Measurements from ENCODE around the gene CDH2. TPM values are rescaled to one million over a fixed set of nuclear protein-coding genes. Genes with fewer than 3 reads are reported as not detected.

CDH2 gene
- total and polyA plus RNA-seq, 2 experiments from 2014 or later, result 14.7 to 36.9 TPM

GRCh38 chr18:28003451-28003850 lies 173.5 kb downstream of the CDH2 start:
- no peak for DNase-seq (ENCODE audit: low spot score)
- TF ChIP-seq REST (IDR thresholded peaks at IDR 0.05; ENCODE audit: unreplicated experiment) (no peak), POLR2AphosphoS5 (IDR thresholded peaks at IDR 0.05; ENCODE audit: low read depth) (no peak), ZNF331 (CRISPR knock-in tag; IDR thresholded peaks at IDR 0.05; ENCODE audit: low read depth) (no peak), ZNF114 (CRISPR knock-in tag; IDR thresholded peaks at IDR 0.05) (no peak), JUNB (IDR thresholded peaks at IDR 0.05; ENCODE audit: unreplicated experiment) (no peak), NANOG (IDR thresholded peaks at IDR 0.05; ENCODE audit: borderline replicate concordance) (no peak), CREB1 (CRISPR knock-in tag; IDR thresholded peaks at IDR 0.05; ENCODE audit: low read depth) (no peak), EZH2 (IDR thresholded peaks at IDR 0.05; ENCODE audit: low read depth, unreplicated experiment) (no peak), STAT1 (IDR thresholded peaks at IDR 0.05; ENCODE audit: unreplicated experiment) (no peak), EZH2phosphoT487 (IDR thresholded peaks at IDR 0.05; ENCODE audit: unreplicated experiment) (no peak)
- TF ChIP-seq, protein P1, sequence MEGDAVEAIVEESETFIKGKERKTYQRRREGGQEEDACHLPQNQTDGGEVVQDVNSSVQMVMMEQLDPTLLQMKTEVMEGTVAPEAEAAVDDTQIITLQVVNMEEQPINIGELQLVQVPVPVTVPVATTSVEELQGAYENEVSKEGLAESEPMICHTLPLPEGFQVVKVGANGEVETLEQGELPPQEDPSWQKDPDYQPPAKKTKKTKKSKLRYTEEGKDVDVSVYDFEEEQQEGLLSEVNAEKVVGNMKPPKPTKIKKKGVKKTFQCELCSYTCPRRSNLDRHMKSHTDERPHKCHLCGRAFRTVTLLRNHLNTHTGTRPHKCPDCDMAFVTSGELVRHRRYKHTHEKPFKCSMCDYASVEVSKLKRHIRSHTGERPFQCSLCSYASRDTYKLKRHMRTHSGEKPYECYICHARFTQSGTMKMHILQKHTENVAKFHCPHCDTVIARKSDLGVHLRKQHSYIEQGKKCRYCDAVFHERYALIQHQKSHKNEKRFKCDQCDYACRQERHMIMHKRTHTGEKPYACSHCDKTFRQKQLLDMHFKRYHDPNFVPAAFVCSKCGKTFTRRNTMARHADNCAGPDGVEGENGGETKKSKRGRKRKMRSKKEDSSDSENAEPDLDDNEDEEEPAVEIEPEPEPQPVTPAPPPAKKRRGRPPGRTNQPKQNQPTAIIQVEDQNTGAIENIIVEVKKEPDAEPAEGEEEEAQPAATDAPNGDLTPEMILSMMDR (conservative IDR thresholded peaks at IDR 0.05; ENCODE audit: low read depth in 2 of 2), result no peak
- TF ChIP-seq, protein P2, sequence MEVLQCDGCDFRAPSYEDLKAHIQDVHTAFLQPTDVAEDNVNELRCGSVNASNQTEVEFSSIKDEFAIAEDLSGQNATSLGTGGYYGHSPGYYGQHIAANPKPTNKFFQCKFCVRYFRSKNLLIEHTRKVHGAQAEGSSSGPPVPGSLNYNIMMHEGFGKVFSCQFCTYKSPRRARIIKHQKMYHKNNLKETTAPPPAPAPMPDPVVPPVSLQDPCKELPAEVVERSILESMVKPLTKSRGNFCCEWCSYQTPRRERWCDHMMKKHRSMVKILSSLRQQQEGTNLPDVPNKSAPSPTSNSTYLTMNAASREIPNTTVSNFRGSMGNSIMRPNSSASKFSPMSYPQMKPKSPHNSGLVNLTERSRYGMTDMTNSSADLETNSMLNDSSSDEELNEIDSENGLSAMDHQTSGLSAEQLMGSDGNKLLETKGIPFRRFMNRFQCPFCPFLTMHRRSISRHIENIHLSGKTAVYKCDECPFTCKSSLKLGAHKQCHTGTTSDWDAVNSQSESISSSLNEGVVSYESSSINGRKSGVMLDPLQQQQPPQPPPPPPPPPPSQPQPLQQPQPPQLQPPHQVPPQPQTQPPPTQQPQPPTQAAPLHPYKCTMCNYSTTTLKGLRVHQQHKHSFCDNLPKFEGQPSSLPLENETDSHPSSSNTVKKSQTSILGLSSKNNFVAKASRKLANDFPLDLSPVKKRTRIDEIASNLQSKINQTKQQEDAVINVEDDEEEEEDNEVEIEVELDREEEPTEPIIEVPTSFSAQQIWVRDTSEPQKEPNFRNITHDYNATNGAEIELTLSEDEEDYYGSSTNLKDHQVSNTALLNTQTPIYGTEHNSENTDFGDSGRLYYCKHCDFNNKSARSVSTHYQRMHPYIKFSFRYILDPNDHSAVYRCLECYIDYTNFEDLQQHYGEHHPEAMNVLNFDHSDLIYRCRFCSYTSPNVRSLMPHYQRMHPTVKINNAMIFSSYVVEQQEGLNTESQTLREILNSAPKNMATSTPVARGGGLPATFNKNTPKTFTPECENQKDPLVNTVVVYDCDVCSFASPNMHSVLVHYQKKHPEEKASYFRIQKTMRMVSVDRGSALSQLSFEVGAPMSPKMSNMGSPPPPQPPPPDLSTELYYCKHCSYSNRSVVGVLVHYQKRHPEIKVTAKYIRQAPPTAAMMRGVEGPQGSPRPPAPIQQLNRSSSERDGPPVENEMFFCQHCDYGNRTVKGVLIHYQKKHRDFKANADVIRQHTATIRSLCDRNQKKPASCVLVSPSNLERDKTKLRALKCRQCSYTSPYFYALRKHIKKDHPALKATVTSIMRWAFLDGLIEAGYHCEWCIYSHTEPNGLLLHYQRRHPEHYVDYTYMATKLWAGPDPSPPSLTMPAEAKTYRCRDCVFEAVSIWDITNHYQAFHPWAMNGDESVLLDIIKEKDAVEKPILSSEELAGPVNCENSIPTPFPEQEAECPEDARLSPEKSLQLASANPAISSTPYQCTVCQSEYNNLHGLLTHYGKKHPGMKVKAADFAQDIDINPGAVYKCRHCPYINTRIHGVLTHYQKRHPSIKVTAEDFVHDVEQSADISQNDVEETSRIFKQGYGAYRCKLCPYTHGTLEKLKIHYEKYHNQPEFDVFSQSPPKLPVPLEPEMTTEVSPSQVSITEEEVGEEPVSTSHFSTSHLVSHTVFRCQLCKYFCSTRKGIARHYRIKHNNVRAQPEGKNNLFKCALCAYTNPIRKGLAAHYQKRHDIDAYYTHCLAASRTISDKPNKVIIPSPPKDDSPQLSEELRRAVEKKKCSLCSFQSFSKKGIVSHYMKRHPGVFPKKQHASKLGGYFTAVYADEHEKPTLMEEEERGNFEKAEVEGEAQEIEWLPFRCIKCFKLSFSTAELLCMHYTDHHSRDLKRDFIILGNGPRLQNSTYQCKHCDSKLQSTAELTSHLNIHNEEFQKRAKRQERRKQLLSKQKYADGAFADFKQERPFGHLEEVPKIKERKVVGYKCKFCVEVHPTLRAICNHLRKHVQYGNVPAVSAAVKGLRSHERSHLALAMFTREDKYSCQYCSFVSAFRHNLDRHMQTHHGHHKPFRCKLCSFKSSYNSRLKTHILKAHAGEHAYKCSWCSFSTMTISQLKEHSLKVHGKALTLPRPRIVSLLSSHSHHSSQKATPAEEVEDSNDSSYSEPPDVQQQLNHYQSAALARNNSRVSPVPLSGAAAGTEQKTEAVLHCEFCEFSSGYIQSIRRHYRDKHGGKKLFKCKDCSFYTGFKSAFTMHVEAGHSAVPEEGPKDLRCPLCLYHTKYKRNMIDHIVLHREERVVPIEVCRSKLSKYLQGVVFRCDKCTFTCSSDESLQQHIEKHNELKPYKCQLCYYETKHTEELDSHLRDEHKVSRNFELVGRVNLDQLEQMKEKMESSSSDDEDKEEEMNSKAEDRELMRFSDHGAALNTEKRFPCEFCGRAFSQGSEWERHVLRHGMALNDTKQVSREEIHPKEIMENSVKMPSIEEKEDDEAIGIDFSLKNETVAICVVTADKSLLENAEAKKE (CRISPR knock-in tag; IDR thresholded peaks at IDR 0.05), result no peak
- TF ChIP-seq, protein P3, sequence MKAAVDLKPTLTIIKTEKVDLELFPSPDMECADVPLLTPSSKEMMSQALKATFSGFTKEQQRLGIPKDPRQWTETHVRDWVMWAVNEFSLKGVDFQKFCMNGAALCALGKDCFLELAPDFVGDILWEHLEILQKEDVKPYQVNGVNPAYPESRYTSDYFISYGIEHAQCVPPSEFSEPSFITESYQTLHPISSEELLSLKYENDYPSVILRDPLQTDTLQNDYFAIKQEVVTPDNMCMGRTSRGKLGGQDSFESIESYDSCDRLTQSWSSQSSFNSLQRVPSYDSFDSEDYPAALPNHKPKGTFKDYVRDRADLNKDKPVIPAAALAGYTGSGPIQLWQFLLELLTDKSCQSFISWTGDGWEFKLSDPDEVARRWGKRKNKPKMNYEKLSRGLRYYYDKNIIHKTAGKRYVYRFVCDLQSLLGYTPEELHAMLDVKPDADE (IDR thresholded peaks at IDR 0.05), result no peak
- Histone ChIP-seq H3K79me2 (replicated peaks; ENCODE audit: insufficient read depth) (no peaks in the 10 kb centered on the region), H3K4me2 (no peak overlapping the region), H3K36me3 (ENCODE audit: insufficient read depth) (no peaks in the 10 kb centered on the region), H3K4me3 (no peak overlapping the region), H3K27ac (ENCODE audit: low read depth) (no peak overlapping the region), H3K27me3 (ENCODE audit: insufficient read depth) (no peaks in the 10 kb centered on the region), H3K9me2 (ENCODE audit: insufficient read depth) (no peaks in the 10 kb centered on the region), H3F3A (replicated peaks; ENCODE audit: low read depth) (no peaks in the 10 kb centered on the region), H2AFZ (no peak overlapping the region), H3K4me1 (ENCODE audit: insufficient read depth) (no peaks in the 10 kb centered on the region), H4K20me1 (replicated peaks; ENCODE audit: insufficient read depth) (no peaks in the 10 kb centered on the region)
- no peaks in the 10 kb centered on the region for H3K27me3 Mint-ChIP-seq (ENCODE audit: insufficient read depth, low read depth, poor library complexity)
- ATAC-seq, result no peak
- no peak overlapping the region for H3K27ac Mint-ChIP-seq
- H3K4me3 Mint-ChIP-seq, result no peak overlapping the region
- H3K36me3 Mint-ChIP-seq (ENCODE audit: low read depth), result peaks cover 6% of the 10 kb centered on the region; the same call in 1 of the 3 replicates
- H3K4me1 Mint-ChIP-seq, result peaks cover 5% of the 10 kb centered on the region; the same call in 1 of the 3 replicates
- no peaks in the 10 kb centered on the region; the same call in 2 of the 3 replicates for H3K9me3 Mint-ChIP-seq
